Measurements from ENCODE around the gene BBOF1.

The BBOF1 gene

DNA sequence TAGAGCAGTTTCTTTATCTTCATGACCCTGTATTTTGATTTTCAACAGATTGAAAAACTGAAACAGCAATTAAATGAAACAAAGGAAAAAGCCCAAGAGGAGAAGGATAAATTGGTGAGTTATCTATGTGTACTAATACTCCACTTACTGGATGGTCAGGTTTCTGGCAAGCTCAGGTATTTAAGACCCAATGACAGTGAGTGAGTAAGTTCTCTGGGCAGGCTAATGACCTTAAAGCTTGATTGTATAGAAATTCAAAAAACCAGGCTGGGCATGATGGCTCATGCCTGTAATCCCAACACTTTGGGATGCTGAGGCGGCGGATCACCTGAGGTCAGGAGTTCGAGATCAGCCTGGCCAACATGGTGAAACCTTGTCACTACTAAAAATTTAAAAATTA lies 10.0 kb downstream of the BBOF1 start:
- DNase-seq = no peak

DNA sequence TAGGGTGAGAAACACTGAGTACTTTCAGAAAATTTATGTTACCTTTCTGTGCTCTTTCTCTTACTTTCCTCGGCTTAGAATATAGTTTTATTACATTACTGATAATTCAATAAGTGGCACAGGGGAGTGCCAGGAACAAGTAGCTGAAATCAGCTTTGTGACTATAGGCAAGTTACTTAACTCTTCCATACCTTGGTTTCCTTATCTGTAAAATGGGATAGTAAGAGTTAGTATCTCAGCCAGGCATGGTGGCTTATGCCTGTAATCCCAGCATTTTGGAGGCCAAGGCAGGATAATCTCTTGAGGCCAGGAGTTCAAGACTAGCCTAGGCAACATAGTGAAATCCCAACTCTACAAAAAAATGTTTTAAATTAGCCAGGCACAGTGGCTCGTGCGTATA lies 15.4 kb downstream of the BBOF1 start:
- no peak for DNase-seq

DNA sequence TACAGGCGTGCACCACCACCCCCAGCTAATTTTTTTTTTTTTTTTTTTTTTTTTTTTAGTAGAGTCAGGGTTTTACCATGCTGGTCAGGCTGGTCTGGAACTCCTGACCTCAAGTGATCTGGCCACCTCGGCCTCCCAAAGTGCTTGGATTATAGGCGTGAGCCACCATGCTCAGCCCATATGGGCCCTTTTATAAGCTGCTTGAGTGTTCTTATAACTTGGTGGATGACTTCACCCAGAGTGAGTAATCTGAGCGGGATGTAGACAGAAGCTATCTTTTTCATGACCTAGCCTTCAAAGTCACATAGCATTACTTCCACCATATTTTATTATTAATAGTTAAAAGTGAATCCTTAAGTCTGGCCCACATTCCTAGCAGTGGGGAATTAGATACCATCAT lies 16.4 kb downstream of the BBOF1 start:
- DNase-seq = no peak

DNA sequence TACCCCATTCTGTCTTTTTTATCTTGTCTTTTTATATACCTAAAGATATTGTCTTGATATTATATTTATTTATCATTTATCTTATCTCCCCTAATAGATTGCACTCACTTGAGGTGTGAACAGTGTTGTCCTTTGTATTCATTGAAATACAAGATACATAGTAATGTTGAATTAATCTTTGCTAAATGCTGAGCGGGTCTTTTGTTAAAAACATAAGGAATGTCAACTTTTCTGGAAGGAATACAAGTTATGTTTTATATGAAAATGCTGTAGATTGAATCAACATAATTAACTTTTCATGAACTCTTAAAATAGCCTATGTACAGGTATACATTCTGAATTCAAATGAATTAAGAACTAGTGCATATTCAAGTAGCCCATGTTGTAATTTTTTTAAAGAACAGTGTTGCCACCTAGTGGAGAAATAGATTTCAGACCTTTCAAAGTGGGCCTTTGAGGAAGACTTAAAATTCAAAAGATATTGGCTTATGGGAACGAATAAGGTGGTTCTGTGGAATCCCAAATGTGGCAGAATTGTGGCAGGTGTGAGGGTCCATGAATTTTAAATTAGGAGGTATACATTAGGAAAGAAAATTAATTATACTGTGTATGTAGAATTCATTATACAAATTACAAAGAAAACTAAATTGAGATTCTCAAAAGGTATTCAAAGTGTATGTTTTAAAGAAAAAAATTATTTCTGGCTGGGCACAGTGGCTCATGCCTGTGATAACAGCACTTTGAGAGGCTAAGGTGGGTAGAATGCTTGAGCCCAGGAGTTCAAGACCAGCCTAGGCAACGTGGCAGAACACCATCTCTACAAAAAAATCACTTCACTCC lies 19.1 kb downstream of the BBOF1 start:
- peak; percentile 8 for DNase-seq

DNA sequence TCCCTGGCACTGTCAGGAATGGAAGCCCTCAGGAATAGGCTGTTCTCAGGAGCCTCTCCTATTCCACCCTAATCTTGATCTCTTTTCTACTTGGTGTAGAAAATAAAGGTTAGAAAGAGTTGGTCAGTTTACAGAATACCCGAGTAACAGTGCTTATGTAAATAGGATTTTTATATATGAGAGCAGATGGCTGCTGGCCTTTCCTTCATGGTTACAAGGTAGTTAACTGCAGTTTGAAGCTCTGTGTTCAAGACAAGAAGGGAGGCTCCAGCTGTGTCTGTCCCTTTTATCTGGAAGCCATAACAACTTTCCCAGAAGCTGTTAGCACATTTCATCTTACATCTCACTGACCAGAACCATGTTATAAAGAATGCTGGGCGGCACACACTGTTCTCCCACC lies 23.1 kb downstream of the BBOF1 start:
- no peak for DNase-seq

DNA sequence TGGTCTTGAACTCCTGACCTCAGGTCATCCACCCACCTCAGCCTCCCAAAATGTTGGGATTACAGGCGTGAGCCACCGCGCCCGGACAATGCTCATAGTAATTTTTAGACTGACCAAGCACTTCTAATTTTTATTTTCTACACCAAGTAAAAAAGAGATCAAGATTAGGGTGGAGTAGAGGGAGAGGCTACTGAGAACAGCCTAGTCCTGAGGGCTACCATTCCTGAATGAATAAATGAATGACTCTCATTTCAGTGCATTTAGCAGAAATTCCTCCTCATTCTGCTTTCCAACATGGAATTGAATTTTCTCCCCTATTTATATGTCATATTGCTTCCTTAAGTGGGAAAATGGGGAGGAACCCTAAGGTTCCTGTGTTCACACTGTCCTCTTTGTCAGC lies 26.4 kb downstream of the BBOF1 start:
- no peak for DNase-seq

DNA sequence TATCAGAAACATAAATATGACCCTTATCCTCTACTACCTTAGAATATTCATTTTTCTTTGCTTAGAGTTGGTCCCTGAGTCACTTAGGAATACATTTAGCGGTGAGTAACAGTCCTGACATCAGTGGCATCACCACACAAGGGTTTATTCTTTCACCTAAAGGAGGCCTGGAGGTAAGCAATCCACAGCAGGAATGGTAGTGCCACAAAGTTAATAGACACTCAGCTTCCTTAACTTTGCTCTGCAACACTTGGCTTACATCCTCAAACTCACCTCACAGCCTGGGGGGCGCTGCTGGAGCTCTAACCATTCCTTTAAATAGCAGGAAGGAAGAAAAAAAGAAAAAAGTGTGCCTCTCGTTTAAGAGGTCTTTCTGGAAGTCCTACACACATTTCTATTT lies 29.1 kb downstream of the BBOF1 start:
- DNase-seq = no peak

DNA sequence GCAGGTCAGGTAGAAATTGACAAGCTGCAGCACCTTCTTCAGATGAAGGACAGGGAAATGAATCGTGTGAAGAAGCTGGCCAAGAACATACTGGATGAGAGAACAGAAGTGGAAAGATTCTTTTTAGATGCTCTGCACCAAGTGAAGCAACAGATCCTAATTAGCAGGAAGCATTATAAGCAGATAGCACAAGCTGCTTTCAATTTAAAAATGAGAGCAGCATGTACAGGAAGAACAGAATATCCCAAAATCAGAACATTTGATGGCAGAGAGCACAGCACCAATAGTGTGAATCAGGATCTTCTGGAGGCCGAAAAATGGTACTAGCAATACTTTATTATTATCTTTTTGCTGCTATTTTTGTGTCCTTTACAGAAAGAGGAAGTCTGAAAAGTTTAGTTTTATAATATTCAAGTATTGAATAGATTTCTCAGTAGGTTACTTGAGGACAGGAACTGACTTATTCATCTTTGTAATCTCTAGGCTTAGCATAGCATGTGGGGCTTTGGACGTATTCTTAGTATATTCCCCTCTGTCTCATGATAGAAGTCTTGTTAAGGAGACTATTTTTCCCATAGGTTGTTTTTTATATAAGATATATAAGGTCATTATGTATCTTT lies 30.8 kb downstream of the BBOF1 start:
- no peak for DNase-seq

DNA sequence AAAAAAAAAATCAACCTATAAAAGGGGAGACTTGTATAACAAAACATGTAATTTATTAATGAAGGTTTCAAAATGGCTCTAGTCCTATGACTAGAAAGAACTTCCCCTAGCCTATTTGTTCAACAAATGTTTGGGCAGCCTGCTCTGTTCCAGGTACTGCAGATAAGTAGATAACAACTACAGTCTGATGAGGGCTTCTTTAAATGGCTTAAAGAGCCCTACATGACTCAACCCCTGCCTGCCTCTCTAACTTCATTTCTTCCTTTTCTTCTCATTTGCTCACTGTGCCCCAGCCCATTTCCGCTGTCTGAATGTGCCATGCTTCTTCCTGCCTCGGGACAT lies 43.6 kb downstream of the BBOF1 start:
- DNase-seq = no peak

DNA sequence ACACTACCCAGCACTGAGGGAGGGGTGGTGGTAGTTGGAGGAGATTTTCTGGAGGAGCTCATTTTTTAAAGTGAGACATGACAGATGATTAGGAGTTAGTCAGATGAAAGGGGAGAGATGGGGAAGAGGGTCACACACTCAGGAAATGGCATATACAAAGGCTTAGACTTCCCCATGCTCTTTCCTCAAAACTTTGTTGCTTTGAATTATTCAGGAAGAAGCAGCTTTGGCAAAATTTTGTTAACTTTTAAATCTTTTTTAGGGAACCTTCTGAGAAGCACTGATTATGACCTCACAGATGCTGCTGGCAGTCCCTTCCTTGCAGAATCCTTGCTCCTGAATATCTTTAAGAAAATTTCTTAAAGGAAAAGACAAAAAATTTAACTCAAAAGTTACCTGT lies 45.3 kb downstream of the BBOF1 start:
- DNase-seq = no peak

DNA sequence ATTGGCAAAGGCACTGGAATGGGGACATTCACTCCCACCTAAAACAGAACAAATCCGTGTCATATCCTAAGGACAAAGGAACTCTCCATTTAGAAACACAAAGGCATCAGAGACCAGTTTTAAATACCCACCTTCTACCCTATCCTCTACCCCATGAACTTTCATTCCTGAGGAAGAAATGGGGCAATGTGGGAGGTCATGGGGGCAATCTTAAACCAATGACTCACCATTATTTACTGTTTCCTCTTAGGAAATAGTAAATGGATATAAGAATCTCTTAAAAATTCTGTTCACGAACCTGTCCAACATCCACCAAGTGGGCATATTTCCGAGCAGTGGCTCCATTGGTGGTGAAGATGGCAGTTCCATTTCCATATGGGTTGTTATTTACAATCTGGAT lies 45.7 kb downstream of the BBOF1 start:
- no peak for DNase-seq

DNA sequence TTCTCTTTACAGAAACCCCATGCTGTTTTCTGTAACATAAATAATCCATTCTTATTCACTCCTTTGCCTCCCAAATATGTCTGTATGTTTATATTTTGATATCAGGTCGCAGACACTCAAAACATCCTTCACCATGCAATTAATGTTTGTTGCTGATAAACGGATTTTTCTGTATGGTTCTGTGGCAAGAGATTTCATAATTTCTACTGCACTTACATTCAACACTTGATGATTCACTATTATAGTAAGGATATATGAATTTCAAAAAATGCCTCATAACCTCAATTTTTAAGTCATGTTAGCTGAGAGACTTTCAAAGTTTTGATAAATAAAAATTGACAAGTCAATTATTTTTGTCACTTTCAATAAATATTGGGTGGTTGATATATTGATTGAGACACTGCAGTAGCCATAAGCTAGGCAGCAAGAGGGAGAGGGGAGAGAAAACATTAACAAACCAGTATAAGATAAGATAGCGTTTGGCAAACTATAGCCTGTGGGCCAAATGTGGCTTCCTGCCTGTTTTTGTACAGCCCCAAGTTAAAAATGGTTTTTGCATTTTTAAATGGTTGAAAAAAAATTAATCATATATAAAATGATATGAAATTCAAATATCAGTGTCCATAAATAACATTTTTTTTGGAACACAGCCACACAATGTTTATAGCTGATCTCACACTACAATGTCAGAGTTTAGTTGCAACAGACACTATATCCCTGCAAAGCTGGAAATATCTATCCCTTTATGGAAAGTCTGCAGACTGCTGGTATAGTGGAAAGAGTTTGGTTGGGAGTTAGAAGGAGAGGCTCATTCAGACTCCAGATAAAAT lies 46.8 kb downstream of the BBOF1 start:
- no peak for DNase-seq

DNA sequence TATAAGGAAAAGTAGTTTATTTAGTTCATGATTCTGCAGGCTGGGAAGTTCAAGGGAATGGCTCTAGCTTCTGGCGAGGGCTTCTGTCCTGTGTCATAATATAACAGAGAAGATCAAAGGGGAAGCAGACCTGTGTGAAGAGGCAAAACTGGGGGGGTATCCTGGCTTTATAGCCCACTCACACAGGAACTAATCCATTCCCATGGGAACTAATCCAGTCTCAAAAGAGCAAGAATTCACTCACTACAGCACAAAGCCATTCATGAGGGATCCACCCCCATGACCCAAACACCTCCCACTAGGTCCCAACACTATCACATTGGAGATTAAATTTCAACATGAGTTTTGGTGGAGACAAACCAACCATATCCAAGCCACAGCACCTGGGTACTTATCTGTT lies 58.3 kb downstream of the BBOF1 start:
- no peak for DNase-seq

DNA sequence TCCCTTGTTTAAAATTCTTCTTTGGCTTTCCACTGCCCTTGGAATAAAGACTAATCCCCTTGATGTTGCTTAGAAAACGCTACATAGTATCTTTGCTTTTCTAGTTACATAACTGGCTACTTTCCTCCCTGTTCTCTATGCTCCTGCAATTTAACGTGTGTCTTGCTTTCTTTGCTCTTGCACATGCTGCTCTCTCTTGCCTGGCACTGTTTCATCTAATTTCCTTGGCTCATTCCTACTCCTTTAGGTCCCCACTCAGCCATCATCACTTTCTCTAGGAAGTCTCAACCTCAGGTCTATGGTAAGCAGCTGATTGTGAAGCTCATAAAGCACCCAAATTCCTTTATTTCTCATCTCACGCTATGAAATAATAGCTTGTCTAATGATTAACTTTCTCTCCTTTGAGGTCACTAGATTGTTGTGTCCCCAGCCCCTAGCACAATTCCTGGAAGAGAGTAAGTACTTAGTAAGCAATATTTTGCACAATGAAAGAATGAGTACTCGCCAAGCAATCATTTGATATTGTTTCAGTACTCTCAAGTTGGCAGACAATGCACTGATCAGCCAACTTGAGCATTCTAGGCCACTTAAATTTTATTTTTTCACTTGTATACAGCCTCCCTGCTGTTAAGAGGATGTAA lies 61.8 kb downstream of the BBOF1 start:
- DNase-seq = no peak

DNA sequence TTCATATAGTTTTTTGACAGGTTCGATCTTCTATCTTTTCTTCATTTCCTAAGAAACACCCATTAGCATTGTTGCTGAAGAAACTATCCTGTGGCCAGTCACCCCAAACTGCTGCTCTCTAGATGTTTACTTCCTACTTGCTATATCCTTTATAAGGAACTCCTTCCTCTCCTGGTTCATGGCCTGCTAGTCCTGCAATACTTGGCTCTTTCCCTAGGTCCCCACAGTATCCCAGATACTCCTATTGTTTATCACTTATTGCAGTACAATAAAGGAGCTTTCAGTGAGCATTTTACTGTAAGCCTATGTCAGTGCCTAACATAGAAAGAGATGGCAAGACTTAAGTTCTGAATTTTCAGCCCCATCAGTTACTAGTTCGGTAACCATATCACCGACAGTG lies 62.3 kb downstream of the BBOF1 start:
- DNase-seq = no peak

DNA sequence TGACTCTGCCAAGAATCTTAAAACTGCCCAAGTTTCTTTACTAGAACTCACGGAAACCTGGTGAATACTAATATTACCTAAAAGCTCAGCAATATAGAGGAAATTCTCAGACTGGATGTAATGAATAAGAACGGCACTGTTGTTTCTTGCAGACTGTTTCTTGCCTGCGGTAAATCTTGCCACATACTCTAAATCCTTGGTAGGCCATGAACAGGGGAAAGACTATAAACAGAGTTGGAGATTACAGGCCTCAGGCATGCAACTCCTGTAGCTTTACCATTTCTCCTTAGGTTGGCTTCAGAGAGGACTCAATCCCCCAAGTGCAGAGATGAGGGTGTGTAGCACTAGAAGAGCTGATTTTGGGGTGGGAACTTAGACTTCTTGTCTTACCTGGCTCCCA lies 64.0 kb downstream of the BBOF1 start:
- no peak for DNase-seq

DNA sequence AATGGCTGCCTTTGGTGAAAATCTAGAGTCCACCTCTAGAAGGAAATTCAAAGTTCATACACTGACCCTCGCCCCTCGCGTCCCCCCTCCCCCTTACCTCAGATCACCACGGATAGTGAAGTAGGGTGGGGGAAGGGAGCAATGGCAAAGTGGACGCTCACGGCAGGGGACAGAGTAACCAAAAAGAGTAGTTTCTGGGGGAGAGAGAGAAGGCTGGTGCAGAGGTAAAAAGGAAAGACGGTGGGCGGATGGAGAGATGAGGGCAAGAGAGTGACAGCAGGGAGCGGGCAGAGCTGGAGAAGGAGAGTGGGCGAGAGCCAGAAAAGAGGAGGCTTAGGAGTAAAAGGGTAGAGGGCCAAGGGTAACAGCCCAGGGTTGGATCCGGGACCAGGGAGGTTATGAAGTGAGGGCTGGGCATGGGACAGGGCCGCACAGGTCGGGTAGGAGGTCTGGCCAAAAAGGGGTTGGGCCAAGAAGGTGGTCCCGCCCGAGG lies 64.7 kb downstream of the BBOF1 start:
- DNase-seq = no peak

DNA sequence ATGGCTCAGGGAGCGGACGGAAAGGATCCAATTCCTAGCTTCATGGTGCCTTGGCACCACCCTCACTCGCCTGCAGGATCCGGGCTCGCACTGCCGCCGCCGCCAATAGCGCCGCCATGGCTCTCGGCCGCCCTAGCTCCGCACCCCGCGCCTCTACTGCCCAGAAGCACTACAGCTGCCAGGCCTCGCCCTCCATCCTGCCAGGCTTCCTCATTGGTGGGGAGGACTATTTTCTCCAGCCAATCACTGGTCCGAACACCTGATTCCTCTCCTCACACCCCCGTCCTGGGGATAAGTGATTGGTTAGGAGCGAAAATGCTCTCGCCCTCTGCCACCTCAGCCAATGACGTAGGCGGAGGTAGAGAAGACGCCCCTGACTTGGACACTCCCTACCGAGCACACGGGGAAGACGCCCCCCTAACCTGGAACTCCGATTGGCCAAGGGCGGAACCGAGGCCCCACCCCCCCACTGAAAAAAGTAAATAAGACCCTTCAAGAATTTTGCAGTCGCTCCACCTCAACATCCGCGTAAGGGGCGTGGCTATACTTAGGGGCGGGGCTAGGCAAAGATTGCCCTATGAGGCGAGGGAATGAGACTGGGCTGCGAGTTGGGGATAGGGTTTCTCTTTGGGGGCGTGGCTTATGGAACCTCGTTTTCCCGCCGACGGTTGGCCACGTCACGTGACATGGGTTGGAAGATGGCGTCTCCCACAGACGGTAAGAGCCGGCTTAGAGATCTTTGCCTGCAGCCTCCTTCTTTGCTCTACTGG lies 65.3 kb downstream of the BBOF1 start, which contains the start of the genes ALDH6A1 and LIN52:
ALDH6A1 (minus strand) TSS at position 177 of the 770 bp plus-strand sequence; CDS start at position 118, 59 bp downstream.
LIN52 (plus strand) TSS at position 680 of the 770 bp plus-strand sequence; CDS start at position 699, 19 bp downstream.
- DNase-seq = peak; percentile 99

DNA sequence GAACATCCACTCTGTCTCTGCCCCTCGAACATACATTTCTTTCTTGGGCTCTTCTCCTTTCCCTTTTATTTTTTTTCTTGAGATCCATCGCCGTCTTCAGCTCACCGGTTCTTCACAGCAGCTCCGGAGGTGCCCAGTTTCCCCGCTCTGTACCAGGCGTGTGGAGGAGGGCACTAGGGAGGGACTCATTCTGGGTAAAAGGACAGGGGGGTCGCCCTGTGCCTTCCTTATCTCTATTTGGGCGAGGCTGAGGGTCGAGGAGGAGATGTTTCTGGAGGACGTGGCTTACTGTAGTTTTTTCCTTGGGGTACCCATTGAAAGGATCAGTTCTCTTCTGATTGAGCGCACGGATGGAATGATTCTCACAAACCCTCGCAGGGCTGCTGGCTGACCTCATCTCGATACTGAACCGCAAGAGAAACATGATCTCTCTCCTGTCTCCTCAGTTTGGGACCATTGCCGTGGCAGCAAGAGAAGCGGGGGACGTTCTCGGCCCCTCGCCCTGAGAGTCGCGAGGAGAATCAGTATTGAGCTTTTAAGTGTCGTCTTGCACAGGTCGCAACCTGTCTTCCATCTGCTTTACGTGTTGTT lies 66.0 kb downstream of the BBOF1 start:
- DNase-seq = no peak

DNA sequence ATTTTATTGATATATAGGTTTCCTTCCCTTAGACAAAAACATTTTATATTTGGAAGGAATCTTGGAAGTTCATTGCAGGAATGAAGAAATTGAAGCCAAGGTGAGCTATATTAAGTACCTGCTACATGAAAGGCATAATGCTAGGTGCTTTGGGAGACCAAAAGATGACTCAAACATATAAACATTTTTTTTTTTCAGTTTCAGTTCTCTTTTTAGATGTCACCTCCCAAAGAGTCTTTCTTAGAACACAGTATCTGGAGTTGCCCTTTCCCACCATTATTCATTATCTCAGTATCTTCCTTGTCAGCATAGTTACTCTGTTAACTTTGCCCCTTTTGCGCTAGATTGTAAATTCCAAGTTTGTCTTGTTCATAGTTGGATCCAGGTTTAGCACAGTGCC lies 66.7 kb downstream of the BBOF1 start:
- DNase-seq = no peak

DNA sequence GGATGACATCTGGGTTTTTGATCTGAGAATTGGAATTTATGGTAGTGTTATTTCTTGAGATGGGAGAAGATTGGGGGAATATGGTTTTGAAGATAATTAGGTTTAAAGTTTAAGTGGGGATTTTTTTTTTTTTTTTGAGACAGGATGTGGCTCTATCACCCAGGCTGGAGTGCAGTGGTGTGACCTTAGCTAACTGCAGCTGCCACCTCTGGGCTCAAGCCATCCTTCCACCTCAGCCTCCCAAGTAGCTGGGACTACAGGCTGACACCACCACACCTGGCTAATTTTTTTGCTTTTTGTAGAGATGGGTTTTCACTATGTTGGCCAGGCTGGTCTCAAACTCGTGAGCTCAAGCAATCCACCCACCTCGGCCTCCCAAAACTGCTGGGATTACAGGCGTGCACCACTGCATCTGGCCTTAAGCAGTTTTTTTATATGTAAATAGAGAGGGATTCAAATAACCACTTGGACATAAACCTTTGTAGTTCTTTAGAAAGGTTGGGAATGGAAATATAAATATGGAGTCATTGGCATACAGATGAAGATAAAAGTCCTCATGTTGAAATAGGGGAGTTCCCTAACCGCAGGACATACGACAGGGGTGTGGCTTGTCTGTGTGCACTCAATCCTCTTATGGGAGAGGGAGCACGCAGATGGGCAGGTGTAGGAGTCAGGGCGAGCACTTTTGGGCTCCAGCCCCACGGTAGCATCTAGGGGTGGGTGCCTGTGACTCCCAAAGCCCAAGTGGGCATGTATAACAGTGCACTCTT lies 70.3 kb downstream of the BBOF1 start:
- no peak for DNase-seq

Data from T1000 (cell line).